Measurements from ENCODE around the gene P3H3. TPM values are rescaled to one million over a fixed set of nuclear protein-coding genes. Genes with fewer than 3 reads are reported as not detected.

P3H3 gene
- total RNA-seq, 4 donors from 2014 or later: 0.66 to 4.7 (median 1.5) TPM

- Histone ChIP-seq H3K27me3 (peaks cover 0 to under 1% (median 0%) of the 10 kb centered on the region in 3 donors), H3K36me3 (no peaks in the 10 kb centered on the region), H3K4me3 (no peak overlapping the region), H3K4me1 (no peaks in the 10 kb centered on the region), H3K9me3 (no peaks in the 10 kb centered on the region), H3K27ac (no peak overlapping the region)
- TF ChIP-seq CTCF (IDR thresholded peaks at IDR 0.05 in 4 of 5, conservative IDR thresholded peaks at IDR 0.05 in 1 of 5) (no peak), POLR2A (IDR thresholded peaks at IDR 0.05) (no peak)
- DNase-seq (no peak), ATAC-seq (no peak)
- in situ Hi-C loops (cut with MboI; ENCODE audit: low sequenced_read_pairs in 4 of 4) (no loop called here), intact Hi-C loops (cut with DNase I; ENCODE audit: low total_unique reads) (no loop called here)
Measured at GRCh38 chr12:6790496-6791150, 37.6 kb upstream of the P3H3 start.

GRCh38 chr12:6791931-6792520 is 36.2 kb upstream of the P3H3 start:
- intact Hi-C loops (cut with DNase I; ENCODE audit: low total_unique reads): no loop called here
- Histone ChIP-seq H3K27me3 (peaks cover 0 to 3% (median 0%) of the 10 kb centered on the region in 3 donors), H3K27ac (no peak overlapping the region), H3K36me3 (no peaks in the 10 kb centered on the region), H3K4me3 (no peak overlapping the region), H3K4me1 (no peaks in the 10 kb centered on the region), H3K9me3 (no peaks in the 10 kb centered on the region)
- in situ Hi-C loops (cut with MboI; ENCODE audit: low sequenced_read_pairs in 4 of 4): no loop called here
- no peak for TF ChIP-seq CTCF (IDR thresholded peaks at IDR 0.05 in 4 of 5, conservative IDR thresholded peaks at IDR 0.05 in 1 of 5)
- TF ChIP-seq POLR2A (IDR thresholded peaks at IDR 0.05): no peak
- no peak for DNase-seq
- no peak for ATAC-seq

- intact Hi-C loops (cut with DNase I; ENCODE audit: low total_unique reads): no loop called here
- Histone ChIP-seq H3K9me3 (no peaks in the 10 kb centered on the region), H3K4me1 (no peaks in the 10 kb centered on the region), H3K36me3 (no peaks in the 10 kb centered on the region), H3K4me3 (no peak overlapping the region), H3K27ac (no peak overlapping the region), H3K27me3 (peaks cover 0 to 3% (median 0%) of the 10 kb centered on the region in 3 donors)
- peak; percentile 25 for DNase-seq
- peak in 1 of 2 donors; percentile 51 for ATAC-seq
- no peak for TF ChIP-seq CTCF (IDR thresholded peaks at IDR 0.05 in 4 of 5, conservative IDR thresholded peaks at IDR 0.05 in 1 of 5)
- no peak for TF ChIP-seq POLR2A (IDR thresholded peaks at IDR 0.05)
- in situ Hi-C loops (cut with MboI; ENCODE audit: low sequenced_read_pairs in 4 of 4): no loop called here
Measured at GRCh38 chr12:6792522-6793201, 35.5 kb upstream of the P3H3 start.

GRCh38 chr12:6795088-6795487 is 33.1 kb upstream of the P3H3 start:
- DNase-seq (no peak), ATAC-seq (no peak)
- no peak overlapping the region for H3K4me3 ChIP-seq
- H3K36me3 ChIP-seq: no peaks in the 10 kb centered on the region
- in situ Hi-C loops (cut with MboI; ENCODE audit: low sequenced_read_pairs in 4 of 4): no loop called here
- no peaks in the 10 kb centered on the region for H3K4me1 ChIP-seq
- TF ChIP-seq POLR2A (IDR thresholded peaks at IDR 0.05) (no peak), CTCF (IDR thresholded peaks at IDR 0.05 in 4 of 5, conservative IDR thresholded peaks at IDR 0.05 in 1 of 5) (no peak)
- no peaks in the 10 kb centered on the region for H3K9me3 ChIP-seq
- intact Hi-C loops (cut with DNase I; ENCODE audit: low total_unique reads): no loop called here
- H3K27me3 ChIP-seq: peaks cover 0 to 3% (median 0%) of the 10 kb centered on the region in 3 donors
- H3K27ac ChIP-seq: no peak overlapping the region
